ENCODE results near the gene WSB2. TPM values are rescaled to one million over a fixed set of nuclear protein-coding genes. Genes with fewer than 3 reads are reported as not detected.
"Not testable (repeated sequence)": the region's sequence is repeated elsewhere in the genome, so short reads cannot be mapped to it uniquely, and the experiment has no call there.

The WSB2 gene
- total RNA-seq, 1 experiment from 2014 or later: 46.2 TPM

- no peaks in the 10 kb centered on the region for H3K9me2 ChIP-seq (ENCODE audit: insufficient read depth)
- no peak overlapping the region for H3K27ac ChIP-seq
- H2AFZ ChIP-seq: no peak overlapping the region
- ChIA-PET POLR2A (ENCODE audit: unreplicated experiment) (no interaction called here), CTCF (no interaction called here)
- intact Hi-C loops (cut with micrococcal nuclease; ENCODE audit: unreplicated experiment): no loop called here
- no TSS peak for BruUV-seq (replicated peaks)
- no peaks in the 10 kb centered on the region for H3K79me2 ChIP-seq (ENCODE audit: low read depth)
- H3K9me3 ChIP-seq (ENCODE audit: insufficient read depth, low read depth): no peaks in the 10 kb centered on the region
- H3K36me3 ChIP-seq (ENCODE audit: low read depth): no peaks in the 10 kb centered on the region
- H3K4me3 ChIP-seq: no peak overlapping the region
- H3K27me3 ChIP-seq (ENCODE audit: insufficient read depth, low read depth): no peaks in the 10 kb centered on the region
- TF ChIP-seq EZH2 (IDR thresholded peaks at IDR 0.05; ENCODE audit: low read depth) (no peak), CTCF (conservative IDR thresholded peaks at IDR 0.05) (no peak)
- no peak overlapping the region for H3K4me2 ChIP-seq
- H4K20me1 ChIP-seq (ENCODE audit: insufficient read depth): no peaks in the 10 kb centered on the region
- H3F3A ChIP-seq (ENCODE audit: insufficient read depth, low read depth): no peaks in the 10 kb centered on the region
- H3K4me1 ChIP-seq (replicated peaks; ENCODE audit: insufficient read depth): no peaks in the 10 kb centered on the region
- no peak for DNase-seq
These were observed 28.8 kb upstream of the WSB2 start for GRCh38 chr12:118089782-118090181.

- no peaks in the 10 kb centered on the region for H3K79me2 ChIP-seq (ENCODE audit: low read depth)
- DNase-seq: no peak
- no peaks in the 10 kb centered on the region for H3K9me3 ChIP-seq (ENCODE audit: insufficient read depth, low read depth)
- TF ChIP-seq EZH2 (IDR thresholded peaks at IDR 0.05; ENCODE audit: low read depth) (no peak), CTCF (conservative IDR thresholded peaks at IDR 0.05) (no peak)
- H2AFZ ChIP-seq: no peak overlapping the region
- H4K20me1 ChIP-seq (ENCODE audit: insufficient read depth): no peaks in the 10 kb centered on the region
- no peak overlapping the region for H3K4me2 ChIP-seq
- H3K27ac ChIP-seq: no peak overlapping the region
- no peaks in the 10 kb centered on the region for H3K4me1 ChIP-seq (replicated peaks; ENCODE audit: insufficient read depth)
- BruUV-seq (replicated peaks): no TSS peak
- no peak overlapping the region for H3K4me3 ChIP-seq
- no peaks in the 10 kb centered on the region for H3K36me3 ChIP-seq (ENCODE audit: low read depth)
- H3K9me2 ChIP-seq (ENCODE audit: insufficient read depth): no peaks in the 10 kb centered on the region
- no peaks in the 10 kb centered on the region for H3F3A ChIP-seq (ENCODE audit: insufficient read depth, low read depth)
- intact Hi-C loops (cut with micrococcal nuclease; ENCODE audit: unreplicated experiment): no loop called here
- no peaks in the 10 kb centered on the region for H3K27me3 ChIP-seq (ENCODE audit: insufficient read depth, low read depth)
- ChIA-PET CTCF (no interaction called here), POLR2A (ENCODE audit: unreplicated experiment) (no interaction called here)
These were observed 21.2 kb upstream of the WSB2 start for GRCh38 chr12:118082161-118082560.

GRCh38 chr12:118081521-118081920, 20.5 kb upstream of the WSB2 start:
- BruUV-seq (replicated peaks); H3K9me2 ChIP-seq (ENCODE audit: insufficient read depth); H3K4me3 ChIP-seq; H3K36me3 ChIP-seq (ENCODE audit: low read depth); H2AFZ ChIP-seq; H3K27me3 ChIP-seq (ENCODE audit: insufficient read depth, low read depth); H3K9me3 ChIP-seq (ENCODE audit: insufficient read depth, low read depth); H3F3A ChIP-seq (ENCODE audit: insufficient read depth, low read depth); H4K20me1 ChIP-seq (ENCODE audit: insufficient read depth); POLR2A ChIA-PET (ENCODE audit: unreplicated experiment); CTCF ChIA-PET; DNase-seq; intact Hi-C loops (cut with micrococcal nuclease; ENCODE audit: unreplicated experiment); H3K4me1 ChIP-seq (replicated peaks; ENCODE audit: insufficient read depth); H3K4me2 ChIP-seq; H3K27ac ChIP-seq; H3K79me2 ChIP-seq (ENCODE audit: low read depth): not testable (repeated sequence)

- Histone ChIP-seq H3K27me3 (ENCODE audit: insufficient read depth, low read depth) (no peaks in the 10 kb centered on the region), H3K9me2 (ENCODE audit: insufficient read depth) (no peaks in the 10 kb centered on the region), H3K9me3 (ENCODE audit: insufficient read depth, low read depth) (no peaks in the 10 kb centered on the region), H3K79me2 (ENCODE audit: low read depth) (no peaks in the 10 kb centered on the region), H3K4me3 (no peak overlapping the region), H3K36me3 (ENCODE audit: low read depth) (no peaks in the 10 kb centered on the region), H3K27ac (no peak overlapping the region), H2AFZ (no peak overlapping the region), H3K4me1 (replicated peaks; ENCODE audit: insufficient read depth) (no peaks in the 10 kb centered on the region), H3F3A (ENCODE audit: insufficient read depth, low read depth) (no peaks in the 10 kb centered on the region), H3K4me2 (no peak overlapping the region), H4K20me1 (ENCODE audit: insufficient read depth) (no peaks in the 10 kb centered on the region)
- CTCF ChIA-PET: no interaction called here
- POLR2A ChIA-PET (ENCODE audit: unreplicated experiment): no interaction called here
- TF ChIP-seq EZH2 (IDR thresholded peaks at IDR 0.05; ENCODE audit: low read depth) (no peak), CTCF (conservative IDR thresholded peaks at IDR 0.05) (no peak)
- intact Hi-C loops (cut with micrococcal nuclease; ENCODE audit: unreplicated experiment): no loop called here
- BruUV-seq (replicated peaks): no TSS peak
- DNase-seq: no peak
These were observed 12.8 kb upstream of the WSB2 start for GRCh38 chr12:118073768-118074167.
